AG04450 (cell line): ENCODE results near the gene STAT4. TPM values are rescaled to one million over a fixed set of nuclear protein-coding genes. Genes with fewer than 3 reads are reported as not detected.
A peak's percentile ranks its signal among the peaks of the same experiment; 100 is the strongest.

Experiments
- CTCF ChIA-PET: fragments of 300-600, 350-600 bp; formaldehyde crosslinking; extraction: SDS; loops from one replicate; lab custom pipeline; 2022; ENCODE audit warnings: antibody characterized with exemption, inconsistent platforms; lab: Charles Lee
- POLR2A ChIA-PET: fragments of 350-600 bp; formaldehyde crosslinking; extraction: SDS; loops from one replicate; lab custom pipeline; 2021; ENCODE audit warnings: antibody characterized with exemption, inconsistent platforms; lab: Yijun Ruan, JAX
- DNase-seq: peaks from one replicate; pipeline ENCODE4 v3.0.0-alpha.2; 2011; ENCODE audit warnings: low read depth, low spot score
- H3K27ac ChIP-seq: one replicate; pipeline ENCODE4 v1.5.1; 2012; ENCODE audit warnings: low read depth, low read length, control low read depth
- H3K27me3 ChIP-seq: one replicate; pipeline ENCODE4 v1.6.0; 2012; ENCODE audit warnings: low read length; ENCODE audit not compliant: control insufficient read depth, insufficient read depth
- H3K4me3 ChIP-seq: 2 replicates; pipeline ENCODE4 v1.5.1; 2011; ENCODE audit warnings: mild to moderate bottlenecking, low read depth, low read length, control low read depth
- H3K9me3 ChIP-seq: 2 replicates; pipeline ENCODE4 v1.5.1; 2012; ENCODE audit warnings: low read length; ENCODE audit not compliant: control insufficient read depth, insufficient read depth
- CTCF ChIP-seq: IDR thresholded peaks from 2 replicates; pipeline ENCODE4 v1.5.1; 2011; ENCODE audit warnings: low read depth, low read length, control low read depth, inconsistent platforms
- polyA plus RNA-seq: library from polyadenylated mRNA; depleted of rRNA; stranded (reverse); fragments of >200 nt; gene quantifications from 2 replicates; pipeline ENCODE4 v1.2.3, GENCODE V29; 2011; rRNA removed
- small RNA-seq: library from RNA; depleted of rRNA; stranded (forward); fragments of <200 nt; gene quantifications from one replicate; pipeline ENCODE3, GENCODE V24; 2012; ENCODE audit warnings: low read depth; ENCODE audit not compliant: insufficient read length

The STAT4 gene
- polyA plus RNA-seq, 1 experiment = 1.3 TPM

GRCh38 chr2:190979906-190980629 lies 170.7 kb downstream of the STAT4 start:
- no peak for TF ChIP-seq CTCF
- no peaks in the 10 kb centered on the region for H3K9me3 ChIP-seq
- ChIA-PET POLR2A (interaction anchor here (0.6 to 1.0 kb wide), 4 partner anchors 32 to 98 kb away, joined by 3 to 5 read pairs (median 4); no protein-coding TSS in a partner anchor), CTCF (interaction anchor here (0.6 to 1.9 kb wide), 3 partner anchors 9 to 199 kb away, joined by 3 to 4 read pairs (median 4); no protein-coding TSS in a partner anchor)
- H3K4me3 ChIP-seq = peak overlapping the region; percentile 8
- peak overlapping the region; percentile 49 for H3K27ac ChIP-seq
- H3K27me3 ChIP-seq = no peaks in the 10 kb centered on the region
- DNase-seq = peak; percentile 88

Small RNA genes within 50 kb of the gene (small RNA-seq; reads per million reads assigned to genes)
- gene RNU6-959P = not detected

Other genes starting within 250 kb of the STAT4 start
- 109 and 130 TPM in 2 replicates for gene STAT1, start 136.8 kb downstream of the STAT4 start, polyA plus RNA-seq
- gene MYO1B, start 94.4 kb upstream of the STAT4 start, polyA plus RNA-seq = 110 and 149 TPM in 2 replicates